ENCODE data around the gene CHMP2A.

The CHMP2A gene

DNA sequence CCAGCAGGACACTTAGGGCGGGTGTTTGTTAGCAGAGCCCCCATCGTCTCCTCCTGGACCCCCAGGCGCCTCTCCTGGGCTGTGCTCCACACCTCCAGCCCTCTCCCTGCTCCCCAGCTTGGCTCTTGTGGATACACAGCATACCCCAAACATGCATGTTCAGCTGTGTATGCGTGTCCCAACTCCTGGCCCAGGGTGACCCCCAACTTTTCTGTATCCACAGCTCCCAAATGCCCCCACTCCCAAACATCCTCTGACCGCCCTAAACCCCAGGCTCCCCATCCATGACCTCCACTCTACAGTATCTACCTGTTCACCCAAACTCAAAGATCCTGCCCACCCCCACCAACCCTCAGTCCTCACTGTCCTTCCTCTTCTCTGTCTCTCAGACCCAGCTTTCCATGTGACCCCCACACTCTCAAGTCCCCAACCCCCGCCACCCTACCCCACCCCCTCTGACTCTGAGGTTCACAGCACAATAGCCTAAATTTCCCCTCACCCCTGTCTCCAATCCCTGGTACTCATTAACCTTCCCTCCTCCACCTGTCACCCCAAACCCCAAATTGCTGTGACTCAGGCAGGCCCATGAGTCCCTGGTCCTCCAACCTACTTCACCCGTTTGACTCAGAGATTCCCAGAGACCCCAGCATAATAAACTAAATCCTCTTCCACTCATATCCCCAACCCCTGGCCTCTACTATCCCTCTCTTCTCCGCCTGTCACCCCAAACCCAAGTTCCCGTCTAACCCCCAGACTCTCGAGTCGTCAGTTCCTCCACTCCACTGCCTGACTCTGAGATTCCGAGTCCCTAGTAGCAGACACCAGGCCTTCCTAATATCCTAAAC is 2.5 kb upstream of the CHMP2A start:
- no peak for DNase-seq
- in situ Hi-C loops (cut with HindIII; ENCODE audit: low pct_ligation_motif_present, low pct_unique_long_range_greater_than_20kb, low sequenced_read_pairs): no loop called here

DNA sequence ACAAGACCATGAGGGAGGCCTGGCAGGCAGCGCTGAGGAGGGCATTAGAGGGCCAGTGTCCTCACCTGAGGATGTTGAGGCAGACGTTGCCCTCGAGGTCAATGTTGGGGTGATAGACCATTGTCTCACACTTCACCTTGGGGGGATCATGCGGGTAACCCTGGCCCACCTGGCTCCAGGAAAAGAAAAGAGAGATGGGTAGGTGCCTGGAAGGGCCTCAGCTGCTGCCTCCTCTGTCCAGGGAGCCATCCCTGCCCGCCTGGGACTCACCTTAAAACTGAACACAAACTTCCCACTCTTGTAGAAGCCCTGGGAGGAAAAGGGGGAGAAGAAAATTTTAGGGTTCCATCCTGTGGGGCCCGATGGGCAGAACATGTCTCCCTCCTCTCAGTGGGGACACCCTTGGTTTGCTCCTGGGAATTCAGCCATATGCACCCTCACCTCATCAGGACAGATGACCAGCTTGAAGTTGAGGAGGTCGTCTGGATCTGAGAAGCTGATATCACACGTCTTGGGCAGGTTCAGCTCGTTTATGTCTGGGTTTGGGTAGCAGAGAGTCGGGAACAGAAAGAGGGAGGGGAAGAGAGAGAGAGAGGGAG is 1.8 kb upstream of the CHMP2A start:
- in situ Hi-C loops (cut with HindIII; ENCODE audit: low pct_ligation_motif_present, low pct_unique_long_range_greater_than_20kb, low sequenced_read_pairs): no loop called here
- no peak for DNase-seq

DNA sequence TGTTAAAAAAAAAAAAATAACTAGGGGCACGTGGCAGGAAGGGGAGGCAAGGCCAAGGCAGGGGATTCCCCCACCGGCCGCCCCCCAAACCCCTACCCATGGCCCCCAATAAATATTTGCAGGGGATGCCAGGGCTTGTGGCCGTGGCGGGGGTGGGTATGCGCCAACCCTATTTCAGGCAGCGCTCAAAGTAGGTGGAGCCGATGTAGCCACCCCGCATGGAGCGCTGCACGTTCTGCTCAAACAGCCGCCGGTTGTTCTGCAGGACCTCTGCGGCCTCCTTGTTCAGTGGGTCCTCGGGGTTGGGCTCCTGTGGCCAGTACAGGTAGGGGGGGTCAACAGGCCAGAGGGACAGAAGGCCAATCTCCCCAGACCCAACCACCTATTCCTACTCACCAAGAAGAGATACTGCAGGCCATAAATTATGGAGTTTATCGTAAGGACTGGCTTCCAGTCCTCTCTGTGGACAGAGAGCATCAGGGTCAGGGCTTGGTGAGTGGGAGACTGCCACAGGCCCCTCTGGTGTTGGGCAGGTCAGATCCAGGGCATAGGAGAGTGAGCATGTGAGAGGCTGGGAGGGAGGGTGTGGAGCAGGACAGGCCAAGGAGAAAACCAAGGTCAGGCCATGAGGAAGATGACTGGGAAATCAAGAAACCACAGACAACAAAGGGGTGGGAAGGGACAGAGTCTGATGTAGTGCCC is 1.2 kb upstream of the CHMP2A start:
- in situ Hi-C loops (cut with HindIII; ENCODE audit: low pct_ligation_motif_present, low pct_unique_long_range_greater_than_20kb, low sequenced_read_pairs): no loop called here
- no peak for DNase-seq

DNA sequence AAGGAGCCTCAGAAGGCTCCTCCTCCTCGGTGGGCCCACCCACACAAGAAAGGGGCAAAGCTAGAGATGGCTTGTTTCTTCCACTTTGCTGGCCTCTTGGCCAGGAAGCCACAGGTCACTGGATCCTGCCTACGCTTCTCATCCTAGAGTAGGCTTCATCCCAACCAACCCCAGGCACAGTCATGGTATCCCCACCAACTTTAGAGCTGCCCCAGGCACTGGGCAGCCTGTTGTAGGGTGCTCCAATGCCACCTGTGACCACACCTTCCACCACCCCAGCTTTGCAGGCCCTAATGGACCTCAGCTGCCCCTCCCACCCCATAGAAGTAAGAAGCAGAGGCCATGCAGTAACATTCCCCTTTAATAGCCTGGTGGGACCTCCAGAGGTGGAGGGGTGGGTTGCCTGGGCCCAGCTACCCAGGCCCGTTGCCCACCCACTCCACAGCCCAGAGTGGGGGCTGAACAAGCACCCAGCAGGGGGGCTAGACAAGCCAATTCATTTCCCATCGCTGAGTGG is 522 bp upstream of the CHMP2A start:
- DNase-seq: no peak
- in situ Hi-C loops (cut with HindIII; ENCODE audit: low pct_ligation_motif_present, low pct_unique_long_range_greater_than_20kb, low sequenced_read_pairs): no loop called here

DNA sequence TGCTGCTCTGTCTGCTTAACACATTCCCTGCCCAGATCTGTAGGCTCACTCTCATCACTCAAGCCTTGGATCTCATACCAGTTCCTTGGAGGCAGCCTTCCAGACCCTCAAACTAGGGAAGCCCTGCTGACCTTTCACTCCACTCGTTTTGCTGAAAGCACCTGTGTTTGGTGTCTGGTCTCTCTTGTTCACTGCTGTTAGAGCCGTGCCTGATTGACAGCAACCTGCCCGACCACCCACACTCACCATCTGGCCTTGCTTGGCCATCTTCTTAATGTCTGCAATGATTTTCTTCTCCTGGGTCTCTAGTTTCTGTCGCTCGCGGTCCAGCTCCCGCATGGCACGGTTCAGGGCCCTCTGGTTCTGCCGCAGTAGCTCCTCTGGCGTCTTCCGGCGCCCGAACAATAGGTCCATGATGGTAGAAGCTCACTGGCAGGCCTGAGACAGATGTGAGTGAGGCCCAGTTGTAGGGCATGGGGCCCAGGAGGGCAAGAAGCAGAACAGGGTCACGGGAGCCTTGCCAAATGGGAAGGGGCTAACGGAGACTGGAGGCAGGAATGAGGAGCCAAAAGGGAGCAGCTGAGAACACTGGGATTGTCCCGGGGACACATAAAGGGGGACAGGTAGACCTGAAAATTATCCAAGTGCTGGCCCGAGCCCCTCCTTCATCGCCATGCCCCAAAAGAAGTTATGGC is 959 bp downstream of the CHMP2A start:
- DNase-seq: no peak
- in situ Hi-C loops (cut with HindIII; ENCODE audit: low pct_ligation_motif_present, low pct_unique_long_range_greater_than_20kb, low sequenced_read_pairs): no loop called here

DNA sequence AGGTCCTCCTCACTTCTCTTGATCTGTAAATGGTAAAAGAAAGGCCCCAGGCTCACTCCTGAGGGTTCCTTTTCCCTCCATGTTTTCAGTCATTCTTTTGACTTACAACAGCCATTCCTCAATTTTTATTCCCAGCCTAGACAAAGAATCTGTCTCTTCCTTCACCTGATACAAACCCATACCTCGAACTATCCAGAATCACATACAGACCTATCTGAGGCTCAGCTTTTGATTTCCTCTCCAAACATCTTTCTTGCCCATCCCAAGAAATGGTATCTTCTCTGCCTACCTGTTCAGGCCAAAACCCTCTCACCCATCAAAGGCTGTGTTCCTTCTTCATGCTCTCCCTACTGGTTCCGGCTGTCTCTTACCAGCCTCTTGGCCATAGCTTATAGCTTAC is 2.2 kb downstream of the CHMP2A start:
- DNase-seq: no peak
- in situ Hi-C loops (cut with HindIII; ENCODE audit: low pct_ligation_motif_present, low pct_unique_long_range_greater_than_20kb, low sequenced_read_pairs): no loop called here

DNA sequence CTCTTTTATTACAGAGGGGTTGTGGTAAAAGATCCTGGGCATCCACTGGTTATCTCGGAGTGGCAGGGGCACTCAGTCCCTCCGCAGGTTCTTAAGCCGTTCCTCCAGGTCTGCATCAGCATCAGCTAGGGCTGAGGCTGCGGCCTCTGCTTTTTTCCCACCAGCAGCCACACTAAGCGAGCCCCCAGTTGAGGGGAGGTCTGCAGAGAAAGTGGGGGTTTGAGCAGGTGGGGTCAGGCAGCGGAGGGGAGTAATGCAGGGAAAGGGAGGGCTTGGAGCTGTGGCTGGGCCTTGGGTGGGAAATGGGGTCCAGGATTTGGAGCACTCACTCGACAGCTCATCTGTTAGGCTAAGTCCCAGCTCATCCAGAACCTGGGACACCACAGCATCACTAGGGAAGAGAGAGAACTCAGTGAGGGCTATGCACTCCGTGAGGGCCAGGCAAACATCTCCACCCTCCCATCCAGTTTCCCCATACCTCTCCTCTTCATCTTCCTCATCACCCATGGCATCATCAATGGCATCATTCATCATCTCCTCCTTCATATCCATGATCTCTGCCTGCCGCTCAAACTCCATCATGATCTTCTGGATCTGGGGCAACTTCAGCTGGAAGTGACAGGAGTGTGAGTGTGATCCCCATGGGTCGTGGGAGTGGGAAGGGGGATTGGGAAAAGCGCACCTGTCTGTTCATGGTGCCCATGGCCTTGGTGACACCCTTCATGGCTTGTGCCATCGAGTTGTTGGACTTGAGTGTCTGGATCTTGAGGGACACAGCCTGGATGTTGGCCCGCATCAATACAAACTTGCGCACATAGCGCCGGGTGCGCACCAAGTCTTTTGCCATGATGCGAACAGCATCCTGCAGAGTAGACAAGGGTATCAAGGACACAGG is 3.1 kb downstream of the CHMP2A start:
- DNase-seq: no peak
- in situ Hi-C loops (cut with HindIII; ENCODE audit: low pct_ligation_motif_present, low pct_unique_long_range_greater_than_20kb, low sequenced_read_pairs): no loop called here

DNA sequence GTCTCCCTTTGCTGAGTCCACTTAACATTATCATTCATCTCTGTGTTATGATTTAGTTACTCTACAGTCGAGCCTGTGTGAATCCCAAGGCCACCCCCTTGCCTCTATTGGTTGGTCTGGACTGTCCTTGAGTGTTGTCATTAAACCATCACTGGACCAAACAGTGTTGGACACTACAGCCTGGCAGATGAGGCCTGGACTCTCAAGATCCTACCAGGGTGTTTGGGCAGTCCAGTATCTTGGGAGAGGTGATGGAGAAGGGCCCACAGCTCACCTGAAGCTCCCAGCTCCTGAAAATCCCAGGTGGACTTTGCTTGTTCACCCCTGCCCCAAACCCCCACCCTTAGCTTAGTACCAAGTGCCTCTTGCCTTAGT is 3.8 kb downstream of the CHMP2A start:
- DNase-seq: no peak
- in situ Hi-C loops (cut with HindIII; ENCODE audit: low pct_ligation_motif_present, low pct_unique_long_range_greater_than_20kb, low sequenced_read_pairs): no loop called here

DNA sequence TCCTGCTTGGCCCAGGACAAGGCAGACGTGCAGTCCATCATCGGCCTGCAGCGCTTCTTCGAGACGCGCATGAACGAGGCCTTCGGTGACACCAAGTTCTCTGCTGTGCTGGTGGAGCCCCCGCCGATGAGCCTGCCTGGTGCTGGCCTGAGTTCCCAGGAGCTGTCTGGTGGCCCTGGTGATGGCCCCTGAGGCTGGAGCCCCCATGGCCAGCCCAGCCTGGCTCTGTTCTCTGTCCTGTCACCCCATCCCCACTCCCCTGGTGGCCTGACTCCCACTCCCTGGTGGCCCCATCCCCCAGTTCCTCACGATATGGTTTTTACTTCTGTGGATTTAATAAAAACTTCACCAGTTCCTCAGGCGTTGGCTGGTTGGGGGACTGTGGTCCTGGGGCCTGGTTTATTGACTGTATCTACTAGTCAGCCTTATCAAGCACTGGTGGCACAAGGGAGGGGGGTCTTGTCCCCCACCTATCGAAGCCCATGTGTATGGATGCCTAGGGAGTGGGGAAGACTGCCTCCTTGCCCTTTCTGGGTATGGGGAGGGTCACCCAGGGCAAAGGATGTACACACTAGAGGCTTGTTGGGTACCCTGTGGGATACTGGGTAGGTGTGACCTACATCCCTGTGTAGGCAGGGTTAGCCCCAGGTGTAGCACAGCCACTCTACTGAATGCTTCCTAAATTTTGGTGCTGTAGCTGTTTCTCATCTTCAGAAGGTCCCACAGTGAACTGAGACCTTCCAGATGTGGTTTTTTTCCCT is 4.4 kb downstream of the CHMP2A start:
- in situ Hi-C loops (cut with HindIII; ENCODE audit: low pct_ligation_motif_present, low pct_unique_long_range_greater_than_20kb, low sequenced_read_pairs): no loop called here
- no peak for DNase-seq

DNA sequence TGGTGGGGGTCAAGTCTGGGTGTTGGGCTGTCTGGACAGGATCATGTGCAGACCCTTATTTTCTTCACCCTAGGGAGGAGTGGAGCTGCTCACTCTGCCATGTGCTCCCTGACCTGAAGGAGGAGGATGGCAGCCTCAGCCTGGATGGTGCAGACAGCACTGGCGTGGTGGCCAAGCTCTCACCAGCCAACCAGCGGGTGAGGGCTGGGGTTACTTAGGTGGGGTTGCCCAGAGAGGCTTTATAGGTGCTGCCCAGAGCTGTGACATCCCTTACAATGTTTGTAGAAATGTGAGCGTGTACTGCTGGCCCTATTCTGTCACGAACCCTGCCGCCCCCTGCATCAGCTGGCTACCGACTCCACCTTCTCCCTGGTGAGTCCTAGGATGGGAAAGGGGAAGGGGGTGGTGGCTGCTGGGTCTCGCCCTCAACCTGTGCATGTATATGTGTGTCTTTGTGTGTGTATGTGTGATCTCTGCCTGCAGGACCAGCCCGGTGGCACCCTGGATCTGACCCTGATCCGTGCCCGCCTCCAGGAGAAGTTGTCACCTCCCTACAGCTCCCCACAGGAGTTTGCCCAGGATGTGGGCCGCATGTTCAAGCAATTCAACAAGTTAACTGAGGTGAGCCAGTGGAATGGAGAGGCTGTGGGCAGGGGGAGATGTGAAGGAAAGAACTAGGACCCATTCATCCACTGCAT is 5.1 kb downstream of the CHMP2A start:
- in situ Hi-C loops (cut with HindIII; ENCODE audit: low pct_ligation_motif_present, low pct_unique_long_range_greater_than_20kb, low sequenced_read_pairs): no loop called here
- DNase-seq: no peak

DNA sequence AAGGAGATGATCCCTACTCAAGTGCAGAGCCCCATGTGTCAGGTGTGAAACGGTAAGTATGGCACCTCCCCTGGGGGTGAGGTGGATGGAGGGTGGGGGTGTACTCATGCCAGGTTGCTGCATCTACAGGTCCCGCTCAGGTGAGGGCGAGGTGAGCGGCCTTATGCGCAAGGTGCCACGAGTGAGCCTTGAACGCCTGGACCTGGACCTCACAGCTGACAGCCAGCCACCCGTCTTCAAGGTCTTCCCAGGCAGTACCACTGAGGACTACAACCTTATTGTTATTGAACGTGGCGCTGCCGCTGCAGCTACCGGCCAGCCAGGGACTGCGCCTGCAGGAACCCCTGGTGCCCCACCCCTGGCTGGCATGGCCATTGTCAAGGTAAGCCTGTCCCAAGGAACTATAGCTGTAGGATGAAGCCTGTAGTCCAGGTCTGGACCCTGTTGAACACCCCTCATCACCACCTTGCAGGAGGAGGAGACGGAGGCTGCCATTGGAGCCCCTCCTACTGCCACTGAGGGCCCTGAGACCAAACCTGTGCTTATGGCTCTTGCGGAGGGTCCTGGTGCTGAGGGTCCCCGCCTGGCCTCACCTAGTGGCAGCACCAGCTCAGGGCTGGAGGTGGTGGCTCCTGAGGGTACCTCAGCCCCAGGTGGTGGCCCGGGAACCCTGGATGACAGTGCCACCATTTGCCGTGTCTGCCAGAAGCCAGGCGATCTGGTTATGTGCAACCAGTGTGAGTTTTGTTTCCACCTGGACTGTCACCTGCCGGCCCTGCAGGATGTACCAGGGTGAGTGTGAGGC is 5.8 kb downstream of the CHMP2A start:
- DNase-seq: no peak
- in situ Hi-C loops (cut with HindIII; ENCODE audit: low pct_ligation_motif_present, low pct_unique_long_range_greater_than_20kb, low sequenced_read_pairs): no loop called here

DNA sequence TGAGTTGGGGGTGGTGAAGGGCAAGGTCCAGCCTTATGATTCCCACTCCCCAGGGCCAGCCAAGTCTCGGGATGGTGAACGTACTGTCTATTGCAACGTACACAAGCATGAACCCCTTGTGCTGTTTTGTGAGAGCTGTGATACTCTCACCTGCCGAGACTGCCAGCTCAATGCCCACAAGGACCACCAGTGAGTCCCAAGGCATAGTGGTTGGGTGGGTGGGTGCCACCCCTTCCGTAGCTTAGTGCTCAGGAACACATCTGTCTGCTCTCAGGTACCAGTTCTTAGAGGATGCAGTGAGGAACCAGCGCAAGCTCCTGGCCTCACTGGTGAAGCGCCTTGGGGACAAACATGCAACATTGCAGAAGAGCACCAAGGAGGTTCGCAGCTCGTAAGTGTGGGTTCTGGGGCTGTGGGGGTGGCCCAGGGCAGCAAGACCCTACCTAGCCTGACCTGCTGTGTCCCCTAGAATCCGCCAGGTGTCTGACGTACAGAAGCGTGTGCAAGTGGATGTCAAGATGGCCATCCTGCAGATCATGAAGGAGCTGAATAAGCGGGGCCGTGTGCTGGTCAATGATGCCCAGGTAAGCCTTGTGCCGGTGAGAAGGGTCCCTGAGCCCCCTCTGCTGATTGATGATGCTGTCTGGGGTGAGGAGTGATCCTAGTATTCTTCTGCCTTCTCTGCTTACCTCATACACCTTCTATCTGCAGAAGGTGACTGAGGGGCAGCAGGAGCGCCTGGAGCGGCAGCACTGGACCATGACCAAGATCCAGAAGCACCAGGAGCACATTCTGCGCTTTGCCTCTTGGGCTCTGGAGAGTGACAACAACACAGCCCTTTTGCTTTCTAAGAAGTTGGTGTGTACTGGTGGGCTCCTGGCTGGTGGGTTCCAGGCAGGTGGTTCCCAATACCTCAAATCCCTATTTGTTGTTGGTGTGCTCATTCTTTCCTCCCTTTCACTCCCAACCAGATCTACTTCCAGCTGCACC is 7.3 kb downstream of the CHMP2A start:
- in situ Hi-C loops (cut with HindIII; ENCODE audit: low pct_ligation_motif_present, low pct_unique_long_range_greater_than_20kb, low sequenced_read_pairs): no loop called here
- no peak for DNase-seq

DNA sequence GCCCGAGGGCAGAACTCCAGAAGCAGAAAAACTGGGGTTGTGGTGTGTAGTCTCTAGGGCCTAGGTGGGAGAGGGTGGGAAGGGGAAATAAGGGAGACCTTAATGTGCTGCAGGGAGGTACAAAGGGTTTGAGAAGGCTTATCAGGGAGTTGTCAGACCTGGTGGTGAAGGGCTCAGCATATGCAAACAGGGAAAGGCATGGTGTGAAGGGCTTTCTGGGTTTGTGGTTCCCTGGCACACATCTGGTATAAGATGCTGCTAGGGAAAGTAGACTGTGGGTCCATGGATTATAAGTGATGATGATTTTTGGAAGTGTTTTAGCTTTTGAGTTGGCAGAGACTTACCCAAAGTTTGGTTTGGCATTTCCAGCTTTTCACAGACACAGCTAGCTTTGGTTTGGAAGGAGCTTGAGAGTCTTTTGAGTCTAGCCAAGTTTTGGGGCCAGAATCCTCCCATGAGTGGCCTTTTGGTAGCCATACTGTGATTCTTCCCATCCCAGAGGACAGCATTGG is 8.8 kb downstream of the CHMP2A start:
- no peak for DNase-seq
- in situ Hi-C loops (cut with HindIII; ENCODE audit: low pct_ligation_motif_present, low pct_unique_long_range_greater_than_20kb, low sequenced_read_pairs): no loop called here

DNA sequence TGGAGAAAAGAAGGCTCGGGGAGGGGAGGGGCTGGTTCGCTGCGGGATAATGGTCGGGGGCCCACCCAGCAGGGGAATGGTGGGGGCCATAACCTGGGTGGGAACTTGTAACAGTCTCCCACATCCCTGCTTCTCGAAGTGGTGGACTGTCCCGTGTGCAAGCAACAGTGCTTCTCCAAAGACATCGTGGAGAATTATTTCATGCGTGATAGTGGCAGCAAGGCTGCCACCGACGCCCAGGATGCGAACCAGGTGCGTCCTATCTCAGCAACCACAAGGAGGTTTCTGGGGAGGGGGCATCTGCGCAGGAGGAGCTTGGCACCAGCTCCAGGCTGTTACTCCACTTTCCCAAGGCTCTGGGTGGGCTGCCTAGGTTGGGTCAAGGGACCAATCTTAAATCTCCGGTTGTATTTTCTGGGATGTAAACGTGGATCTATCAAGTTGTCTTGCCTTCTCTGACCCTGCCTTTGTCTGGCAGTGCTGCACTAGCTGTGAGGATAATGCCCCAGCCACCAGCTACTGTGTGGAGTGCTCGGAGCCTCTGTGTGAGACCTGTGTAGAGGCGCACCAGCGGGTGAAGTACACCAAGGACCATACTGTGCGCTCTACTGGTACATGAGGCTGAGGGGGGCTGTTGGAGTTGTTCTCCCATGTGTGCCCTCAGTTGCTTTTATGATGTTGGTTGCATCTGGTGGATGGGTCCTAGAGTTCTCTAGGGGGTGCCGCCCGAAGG is 9.5 kb downstream of the CHMP2A start:
- DNase-seq: no peak
- in situ Hi-C loops (cut with HindIII; ENCODE audit: low pct_ligation_motif_present, low pct_unique_long_range_greater_than_20kb, low sequenced_read_pairs): no loop called here

Measured in ACHN (cell line).